Astrocyte of the cerebellum (primary cell): Measurements from ENCODE around the gene TBC1D23.
"Not testable (repeated sequence)": the region's sequence is repeated elsewhere in the genome, so short reads cannot be mapped to it uniquely, and the experiment has no call there.

Experiments
- DNase-seq: peaks from one replicate; pipeline ENCODE4 v3.0.0-alpha.2; 2011; ENCODE audit warnings: low read depth
- H3K4me3 ChIP-seq: 2 replicates; pipeline ENCODE4 v1.5.1; 2011; ENCODE audit warnings: mild to moderate bottlenecking, low read depth, low read length, moderate library complexity
- in situ Hi-C: cut with HindIII; loops from 2 replicates; pipeline ENCODE4 v1.10.0; 2017; ENCODE audit warnings: low sequenced_read_pairs
- TF ChIP-seq, protein P1 (sequence below): IDR thresholded peaks from 2 replicates; pipeline ENCODE4 v1.5.1; 2012; ENCODE audit warnings: low read length, low read depth, moderate library complexity, mild to moderate bottlenecking; ENCODE audit errors: missing control alignments

Gene TBC1D23

DNA sequence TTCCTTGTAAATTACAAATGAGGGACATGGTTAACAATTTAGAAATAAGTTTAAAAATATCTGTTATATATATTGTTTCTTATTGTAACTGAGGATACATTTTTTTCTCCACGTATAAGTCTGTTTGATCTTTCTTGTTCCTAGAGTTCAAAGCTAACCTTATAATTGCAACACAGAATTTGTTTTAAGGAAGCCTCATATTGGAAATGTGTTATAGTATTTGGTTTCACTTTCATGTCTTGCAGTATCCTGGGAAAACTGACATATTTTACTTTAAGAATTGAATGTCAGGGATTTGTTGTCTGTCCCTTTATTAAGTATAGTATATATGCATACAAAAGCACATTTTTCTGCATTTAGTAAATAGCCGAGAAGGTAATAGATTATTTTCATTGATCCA is 50.2 kb downstream of the TBC1D23 start:
- TF ChIP-seq, protein P1, sequence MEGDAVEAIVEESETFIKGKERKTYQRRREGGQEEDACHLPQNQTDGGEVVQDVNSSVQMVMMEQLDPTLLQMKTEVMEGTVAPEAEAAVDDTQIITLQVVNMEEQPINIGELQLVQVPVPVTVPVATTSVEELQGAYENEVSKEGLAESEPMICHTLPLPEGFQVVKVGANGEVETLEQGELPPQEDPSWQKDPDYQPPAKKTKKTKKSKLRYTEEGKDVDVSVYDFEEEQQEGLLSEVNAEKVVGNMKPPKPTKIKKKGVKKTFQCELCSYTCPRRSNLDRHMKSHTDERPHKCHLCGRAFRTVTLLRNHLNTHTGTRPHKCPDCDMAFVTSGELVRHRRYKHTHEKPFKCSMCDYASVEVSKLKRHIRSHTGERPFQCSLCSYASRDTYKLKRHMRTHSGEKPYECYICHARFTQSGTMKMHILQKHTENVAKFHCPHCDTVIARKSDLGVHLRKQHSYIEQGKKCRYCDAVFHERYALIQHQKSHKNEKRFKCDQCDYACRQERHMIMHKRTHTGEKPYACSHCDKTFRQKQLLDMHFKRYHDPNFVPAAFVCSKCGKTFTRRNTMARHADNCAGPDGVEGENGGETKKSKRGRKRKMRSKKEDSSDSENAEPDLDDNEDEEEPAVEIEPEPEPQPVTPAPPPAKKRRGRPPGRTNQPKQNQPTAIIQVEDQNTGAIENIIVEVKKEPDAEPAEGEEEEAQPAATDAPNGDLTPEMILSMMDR = no peak
- in situ Hi-C loops = no loop called here
- no peak overlapping the region for H3K4me3 ChIP-seq
- DNase-seq = no peak

DNA sequence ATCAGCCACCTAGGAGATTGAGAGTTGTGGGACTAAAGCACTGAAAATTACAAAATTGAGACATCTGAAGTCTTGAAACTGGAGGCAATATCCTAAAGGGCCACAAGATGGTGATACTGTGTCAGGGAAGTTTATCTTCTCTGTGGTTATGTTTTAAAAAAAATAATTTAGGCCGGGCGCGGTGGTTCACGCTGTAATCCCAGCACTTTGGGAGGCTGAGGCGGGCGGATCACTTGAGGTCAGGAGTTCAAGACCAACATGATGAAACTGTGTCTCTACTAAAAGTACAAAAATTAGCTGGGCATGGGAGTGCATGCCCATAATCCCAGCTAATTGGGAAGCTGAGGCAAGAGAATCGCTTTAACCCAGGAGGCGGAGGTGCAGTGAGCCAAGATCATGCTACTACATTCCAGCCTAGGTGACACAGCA is 55.9 kb downstream of the TBC1D23 start:
- no peak overlapping the region for H3K4me3 ChIP-seq
- TF ChIP-seq, protein P1 = peak; percentile 65
- peak; percentile 53 for DNase-seq
- in situ Hi-C loops = no loop called here

DNA sequence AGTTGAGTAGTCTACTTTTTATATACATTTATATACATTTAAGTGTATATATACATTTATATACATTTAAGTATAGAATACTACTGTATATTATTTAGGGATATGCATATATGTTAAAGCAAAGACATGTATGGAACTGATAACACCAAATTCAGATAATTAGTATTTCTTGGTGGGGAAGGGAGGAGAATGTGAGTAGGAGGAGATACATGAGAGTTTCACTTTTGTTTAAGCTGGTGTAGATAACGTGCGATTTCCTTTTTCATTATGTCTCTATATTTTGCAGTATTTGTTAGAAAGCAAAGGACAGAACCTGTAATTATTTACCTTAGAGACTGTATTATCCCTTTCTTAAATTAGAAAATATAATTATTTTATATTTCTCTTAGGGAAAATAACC is 57.1 kb downstream of the TBC1D23 start:
- in situ Hi-C loops = no loop called here
- TF ChIP-seq, protein P1 = no peak
- no peak for DNase-seq
- no peak overlapping the region for H3K4me3 ChIP-seq

DNA sequence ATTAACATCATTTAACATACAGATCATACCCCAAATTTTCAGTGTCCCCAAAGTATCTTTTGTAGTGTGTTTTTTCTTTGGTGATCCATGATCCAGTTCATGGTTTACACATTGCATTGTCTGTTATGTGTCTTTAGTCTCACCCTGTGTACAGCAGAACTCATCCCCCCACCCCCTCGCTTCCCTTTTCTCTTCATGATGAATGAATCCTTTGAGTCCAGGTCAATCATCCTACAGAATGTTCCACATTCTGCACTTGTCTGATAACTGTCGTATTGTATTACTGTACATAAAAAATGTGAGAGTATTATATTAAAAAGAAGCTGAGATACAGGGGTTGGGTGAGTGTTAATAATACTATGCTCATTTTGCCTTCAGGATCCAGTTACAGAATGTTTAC is 59.2 kb downstream of the TBC1D23 start:
- TF ChIP-seq, protein P1 = no peak
- in situ Hi-C loops = loop anchor here (5.0 kb wide), 1 partner anchor 42 kb away; no protein-coding TSS in a partner anchor
- DNase-seq = no peak
- no peak overlapping the region for H3K4me3 ChIP-seq

DNA sequence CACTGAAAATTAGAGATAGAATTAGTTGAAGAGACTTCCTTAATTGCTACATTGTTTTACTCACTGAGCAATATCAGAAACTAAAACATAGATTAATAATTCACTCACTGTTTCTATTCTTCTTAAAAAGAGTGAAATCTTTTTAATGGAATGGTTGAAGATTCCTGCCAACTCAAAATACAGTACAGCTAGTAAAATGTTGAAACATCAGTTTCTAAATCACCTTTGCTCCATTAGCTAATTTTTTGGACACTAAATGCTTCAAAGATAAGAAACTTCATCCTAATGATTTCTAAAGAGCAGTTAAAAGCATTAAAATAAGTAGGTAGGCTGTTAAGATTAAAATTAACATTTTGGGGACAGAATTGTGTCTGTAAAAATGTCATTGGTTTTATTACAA is 63.3 kb downstream of the TBC1D23 start:
- no peak overlapping the region for H3K4me3 ChIP-seq
- no peak for DNase-seq
- in situ Hi-C loops = loop anchor here (5.0 kb wide), 1 partner anchor 38 kb away; no protein-coding TSS in a partner anchor
- TF ChIP-seq, protein P1 = no peak

DNA sequence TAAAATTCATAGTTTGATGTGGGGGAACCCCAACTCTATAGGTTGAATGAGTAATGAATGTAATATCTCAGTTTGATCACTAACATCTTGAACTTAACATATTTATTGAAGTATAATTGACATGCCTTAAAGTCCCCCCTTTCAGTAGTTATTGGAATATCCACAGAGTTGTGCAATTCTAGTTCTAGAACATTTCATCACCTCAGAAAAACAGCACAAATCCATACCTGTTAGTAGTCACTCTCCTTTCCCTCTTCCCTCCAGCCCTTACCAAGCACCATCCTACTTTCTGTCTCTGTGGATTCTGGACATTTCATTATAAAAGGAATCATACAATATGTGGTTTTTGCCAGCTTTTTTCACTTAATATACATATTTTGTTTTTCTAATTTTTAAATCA is 65.0 kb downstream of the TBC1D23 start:
- H3K4me3 ChIP-seq = no peak overlapping the region
- no peak for DNase-seq
- TF ChIP-seq, protein P1 = no peak
- in situ Hi-C loops = no loop called here

DNA sequence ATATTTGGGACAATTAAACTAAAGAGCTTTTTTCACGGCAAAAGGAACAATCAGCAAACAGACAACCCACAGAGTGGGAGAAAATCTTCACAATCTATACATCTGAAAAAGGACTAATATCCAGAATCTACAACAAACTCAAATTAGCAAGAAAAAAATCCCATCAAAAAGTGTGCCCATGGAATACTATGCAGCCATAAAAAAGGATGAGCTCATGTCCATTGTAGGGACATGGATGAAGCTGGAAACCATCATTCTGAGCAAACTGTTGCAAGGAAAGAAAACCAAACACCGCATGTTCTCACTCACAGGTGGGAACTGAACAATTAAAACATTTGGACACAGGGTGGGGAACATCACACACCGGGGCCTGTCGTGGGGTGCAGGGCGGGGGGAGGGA is 66.6 kb downstream of the TBC1D23 start:
- DNase-seq, H3K4me3 ChIP-seq, in situ Hi-C loops: not testable (repeated sequence)
